Measurements from ENCODE around the gene RIC1.
A peak's percentile ranks its signal among the peaks of the same experiment; 100 is the strongest.

RIC1 gene

DNA sequence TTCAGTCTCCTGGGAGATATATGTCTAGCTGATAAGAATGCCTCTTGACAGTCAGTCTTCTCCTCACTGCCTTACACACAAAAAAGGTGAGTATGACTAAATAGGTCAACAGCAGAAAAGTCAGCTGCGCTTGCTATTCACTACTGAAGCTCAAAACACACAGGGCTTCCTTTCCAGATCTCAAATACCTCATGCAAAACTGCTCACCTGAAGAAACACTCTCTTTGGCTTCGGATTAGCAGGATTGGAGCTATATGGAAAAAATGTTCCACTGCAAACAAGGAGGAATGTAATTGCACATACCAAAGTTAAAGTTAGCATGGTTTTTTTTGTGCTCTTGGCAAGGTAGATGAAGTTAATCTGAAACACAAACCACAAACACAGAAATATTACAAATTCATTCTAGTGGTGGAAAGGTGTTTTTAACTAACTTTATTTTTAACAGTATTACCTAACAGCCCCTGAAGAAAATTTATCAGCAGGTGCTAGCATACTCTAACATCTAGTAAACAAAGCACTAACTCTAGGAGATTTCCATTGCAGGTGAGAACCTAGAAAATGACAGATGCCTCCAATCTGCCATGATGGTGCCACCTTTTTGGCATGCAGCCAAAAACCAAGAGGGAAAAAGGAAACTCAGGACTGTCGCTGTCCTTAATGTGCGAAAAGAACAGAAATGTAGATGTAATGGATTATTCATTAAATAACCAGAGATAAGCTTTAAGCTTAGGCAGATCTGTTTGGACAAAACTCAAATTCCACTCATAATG lies 172.2 kb downstream of the RIC1 start:
- no peak overlapping the region for H3K27ac ChIP-seq (ENCODE audit: insufficient read depth in 1 of 2, low read depth in 1 of 2, low read length in 2 of 2, poor library complexity in 1 of 2, severe bottlenecking in 2 of 2)
- H3K9me3 ChIP-seq (ENCODE audit: control extremely low read depth in 1 of 5, control insufficient read depth in 4 of 5, insufficient read depth in 2 of 5, low read depth in 1 of 5, low read length in 4 of 5): no peaks in the 10 kb centered on the region
- no peak overlapping the region for H3K4me3 ChIP-seq (ENCODE audit: control insufficient read depth in 1 of 7, extremely low read depth in 1 of 7, insufficient read depth in 4 of 7, low read depth in 2 of 7, low read length in 6 of 7)
- CTCF ChIA-PET: interaction anchor here (0.7 to 5.0 kb wide), 8 partner anchors 28 to 250 kb away, joined by 3 to 31 read pairs (median 4); no protein-coding TSS in a partner anchor
- no peaks in the 10 kb centered on the region for H3K27me3 ChIP-seq (replicated peaks in 2 of 5; ENCODE audit: control insufficient read depth in 4 of 5, insufficient read depth in 5 of 5, low read length in 4 of 5)
- H3K4me1 ChIP-seq (ENCODE audit: control extremely low read depth in 1 of 4, control insufficient read depth in 4 of 4, insufficient read depth in 4 of 4, low read length in 3 of 4): peaks cover 3 to 13% (median 4%) of the 10 kb centered on the region in 4 experiments
- peaks cover 12 to 64% (median 37%) of the 10 kb centered on the region in 4 experiments for H3K36me3 ChIP-seq (ENCODE audit: control insufficient read depth in 4 of 4, insufficient read depth in 4 of 4, low read length in 3 of 4)
- no peak for DNase-seq
- no CpG with 5 or more reads among the region's 4 CpGs for WGBS (ENCODE audit: insufficient coverage)
- POLR2A ChIA-PET: interaction anchor here (0.6 kb wide), 1 partner anchor 768 kb away, joined by 3 read pairs; no protein-coding TSS in a partner anchor

- 100% methylated on average over 3 of the region's 3 CpGs for WGBS (ENCODE audit: insufficient coverage)
- CTCF ChIA-PET: interaction anchor here (1.6 to 5.0 kb wide), 5 partner anchors 29 to 253 kb away, joined by 4 to 31 read pairs (median 5); no protein-coding TSS in a partner anchor
- H3K27me3 ChIP-seq (replicated peaks in 2 of 5; ENCODE audit: control insufficient read depth in 4 of 5, insufficient read depth in 5 of 5, low read length in 4 of 5): no peaks in the 10 kb centered on the region
- POLR2A ChIA-PET: interaction anchor here (0.6 kb wide), 1 partner anchor 768 kb away, joined by 3 read pairs; no protein-coding TSS in a partner anchor
- H3K4me3 ChIP-seq (ENCODE audit: control insufficient read depth in 1 of 7, extremely low read depth in 1 of 7, insufficient read depth in 4 of 7, low read depth in 2 of 7, low read length in 6 of 7): no peak overlapping the region
- H3K9me3 ChIP-seq (ENCODE audit: control extremely low read depth in 1 of 5, control insufficient read depth in 4 of 5, insufficient read depth in 2 of 5, low read depth in 1 of 5, low read length in 4 of 5): no peaks in the 10 kb centered on the region
- DNase-seq: no peak
- peaks cover 3 to 13% (median 4%) of the 10 kb centered on the region in 4 experiments for H3K4me1 ChIP-seq (ENCODE audit: control extremely low read depth in 1 of 4, control insufficient read depth in 4 of 4, insufficient read depth in 4 of 4, low read length in 3 of 4)
- H3K36me3 ChIP-seq (ENCODE audit: control insufficient read depth in 4 of 4, insufficient read depth in 4 of 4, low read length in 3 of 4): peaks cover 8 to 62% (median 34%) of the 10 kb centered on the region in 4 experiments
- no peak overlapping the region for H3K27ac ChIP-seq (ENCODE audit: insufficient read depth in 1 of 2, low read depth in 1 of 2, low read length in 2 of 2, poor library complexity in 1 of 2, severe bottlenecking in 2 of 2)
These were observed 172.8 kb downstream of the RIC1 start for GRCh38 chr9:5801739-5802113.

DNA sequence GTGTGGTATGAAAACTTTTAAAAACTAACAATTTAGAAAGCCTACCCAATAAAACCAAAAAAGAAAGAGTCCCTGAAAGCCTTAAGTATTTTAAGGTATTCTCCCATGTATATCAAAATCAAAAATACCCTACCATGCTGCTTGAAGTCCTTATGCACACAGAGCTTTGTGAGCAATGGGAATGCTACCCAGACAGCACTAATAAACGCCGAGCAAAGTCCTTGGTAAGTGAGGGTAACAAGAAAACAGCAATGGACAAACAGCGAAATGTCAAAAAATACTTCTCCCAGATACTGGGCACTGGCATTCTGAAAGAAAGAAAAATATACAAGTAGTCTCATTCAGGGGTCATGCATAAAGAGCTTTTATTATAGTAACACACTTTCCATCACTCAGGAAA lies 176.6 kb downstream of the RIC1 start:
- H3K27me3 ChIP-seq (replicated peaks in 2 of 5; ENCODE audit: control insufficient read depth in 4 of 5, insufficient read depth in 5 of 5, low read length in 4 of 5): no peaks in the 10 kb centered on the region
- H3K36me3 ChIP-seq (ENCODE audit: control insufficient read depth in 4 of 4, insufficient read depth in 4 of 4, low read length in 3 of 4): peaks cover 17 to 70% (median 49%) of the 10 kb centered on the region in 4 experiments
- peaks cover 0 to 9% (median 0%) of the 10 kb centered on the region in 4 experiments for H3K4me1 ChIP-seq (ENCODE audit: control extremely low read depth in 1 of 4, control insufficient read depth in 4 of 4, insufficient read depth in 4 of 4, low read length in 3 of 4)
- no peak overlapping the region for H3K4me3 ChIP-seq (ENCODE audit: control insufficient read depth in 1 of 7, extremely low read depth in 1 of 7, insufficient read depth in 4 of 7, low read depth in 2 of 7, low read length in 6 of 7)
- WGBS (ENCODE audit: insufficient coverage): 100% methylated on average over 1 of the region's 3 CpGs
- H3K9me3 ChIP-seq (ENCODE audit: control extremely low read depth in 1 of 5, control insufficient read depth in 4 of 5, insufficient read depth in 2 of 5, low read depth in 1 of 5, low read length in 4 of 5): no peaks in the 10 kb centered on the region
- ChIA-PET POLR2A (interaction anchor here (0.7 kb wide), 1 partner anchor 28 kb away, joined by 3 read pairs; the partner anchor contains the start of gene ERMP1), CTCF (interaction anchor here (2.0 kb wide), 1 partner anchor 94 kb away, joined by 5 read pairs; no protein-coding TSS in a partner anchor)
- no peak for DNase-seq
- H3K27ac ChIP-seq (ENCODE audit: insufficient read depth in 1 of 2, low read depth in 1 of 2, low read length in 2 of 2, poor library complexity in 1 of 2, severe bottlenecking in 2 of 2): no peak overlapping the region

DNA sequence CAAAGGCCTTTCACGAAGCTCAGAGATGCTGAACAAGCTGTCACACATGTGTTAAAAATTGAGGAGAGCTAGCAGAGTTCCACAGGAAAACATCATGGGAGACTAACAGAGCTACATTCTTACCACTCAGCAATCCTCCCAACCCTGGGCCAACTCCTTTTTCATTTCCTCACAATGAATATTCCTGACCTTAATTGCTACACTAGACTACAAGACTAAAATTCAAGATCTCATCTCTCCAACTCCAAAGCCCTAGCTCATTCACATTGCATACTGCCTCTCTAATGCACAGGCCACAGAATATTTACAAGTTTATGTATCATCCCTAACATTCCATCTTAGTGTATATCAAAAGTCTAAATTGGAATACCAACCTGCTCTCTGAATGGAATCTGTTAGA lies 182.8 kb downstream of the RIC1 start:
- no peak for DNase-seq
- peak overlapping the region in 1 of 2 experiments; percentile 6 for H3K27ac ChIP-seq (ENCODE audit: insufficient read depth in 1 of 2, low read depth in 1 of 2, low read length in 2 of 2, poor library complexity in 1 of 2, severe bottlenecking in 2 of 2)
- 80% methylated on average over 1 of the region's 1 CpG for WGBS (ENCODE audit: insufficient coverage)
- ChIA-PET POLR2A (no interaction called here), CTCF (interaction anchor here (0.8 to 1.2 kb wide), 4 partner anchors 74 to 163 kb away, joined by 3 to 4 read pairs (median 3); no protein-coding TSS in a partner anchor)
- H3K36me3 ChIP-seq (ENCODE audit: control insufficient read depth in 4 of 4, insufficient read depth in 4 of 4, low read length in 3 of 4): peaks cover 25 to 71% (median 45%) of the 10 kb centered on the region in 4 experiments
- H3K27me3 ChIP-seq (replicated peaks in 2 of 5; ENCODE audit: control insufficient read depth in 4 of 5, insufficient read depth in 5 of 5, low read length in 4 of 5): no peaks in the 10 kb centered on the region
- H3K4me3 ChIP-seq (ENCODE audit: control insufficient read depth in 1 of 7, extremely low read depth in 1 of 7, insufficient read depth in 4 of 7, low read depth in 2 of 7, low read length in 6 of 7): no peak overlapping the region
- no peaks in the 10 kb centered on the region for H3K4me1 ChIP-seq (ENCODE audit: control extremely low read depth in 1 of 4, control insufficient read depth in 4 of 4, insufficient read depth in 4 of 4, low read length in 3 of 4)
- H3K9me3 ChIP-seq (ENCODE audit: control extremely low read depth in 1 of 5, control insufficient read depth in 4 of 5, insufficient read depth in 2 of 5, low read depth in 1 of 5, low read length in 4 of 5): no peaks in the 10 kb centered on the region

GRCh38 chr9:5813824-5814223 lies 184.9 kb downstream of the RIC1 start:
- no peak overlapping the region for H3K27ac ChIP-seq (ENCODE audit: insufficient read depth in 1 of 2, low read depth in 1 of 2, low read length in 2 of 2, poor library complexity in 1 of 2, severe bottlenecking in 2 of 2)
- ChIA-PET POLR2A (no interaction called here), CTCF (no interaction called here)
- WGBS (ENCODE audit: insufficient coverage): 100% methylated on average over 1 of the region's 3 CpGs
- H3K36me3 ChIP-seq (ENCODE audit: control insufficient read depth in 4 of 4, insufficient read depth in 4 of 4, low read length in 3 of 4): peaks cover 17 to 71% (median 43%) of the 10 kb centered on the region in 4 experiments
- DNase-seq: no peak
- no peaks in the 10 kb centered on the region for H3K27me3 ChIP-seq (replicated peaks in 2 of 5; ENCODE audit: control insufficient read depth in 4 of 5, insufficient read depth in 5 of 5, low read length in 4 of 5)
- H3K4me1 ChIP-seq (ENCODE audit: control extremely low read depth in 1 of 4, control insufficient read depth in 4 of 4, insufficient read depth in 4 of 4, low read length in 3 of 4): peaks cover 0 to 8% (median 0%) of the 10 kb centered on the region in 4 experiments
- H3K9me3 ChIP-seq (ENCODE audit: control extremely low read depth in 1 of 5, control insufficient read depth in 4 of 5, insufficient read depth in 2 of 5, low read depth in 1 of 5, low read length in 4 of 5): no peaks in the 10 kb centered on the region
- no peak overlapping the region for H3K4me3 ChIP-seq (ENCODE audit: control insufficient read depth in 1 of 7, extremely low read depth in 1 of 7, insufficient read depth in 4 of 7, low read depth in 2 of 7, low read length in 6 of 7)

GRCh38 chr9:5815461-5815860 lies 186.6 kb downstream of the RIC1 start:
- Histone ChIP-seq H3K36me3 (ENCODE audit: control insufficient read depth in 4 of 4, insufficient read depth in 4 of 4, low read length in 3 of 4) (peaks cover 11 to 71% (median 42%) of the 10 kb centered on the region in 4 experiments), H3K4me3 (ENCODE audit: control insufficient read depth in 1 of 7, extremely low read depth in 1 of 7, insufficient read depth in 4 of 7, low read depth in 2 of 7, low read length in 6 of 7) (no peak overlapping the region), H3K27ac (ENCODE audit: insufficient read depth in 1 of 2, low read depth in 1 of 2, low read length in 2 of 2, poor library complexity in 1 of 2, severe bottlenecking in 2 of 2) (no peak overlapping the region), H3K9me3 (ENCODE audit: control extremely low read depth in 1 of 5, control insufficient read depth in 4 of 5, insufficient read depth in 2 of 5, low read depth in 1 of 5, low read length in 4 of 5) (no peaks in the 10 kb centered on the region), H3K4me1 (ENCODE audit: control extremely low read depth in 1 of 4, control insufficient read depth in 4 of 4, insufficient read depth in 4 of 4, low read length in 3 of 4) (peaks cover 0 to 8% (median 0%) of the 10 kb centered on the region in 4 experiments), H3K27me3 (replicated peaks in 2 of 5; ENCODE audit: control insufficient read depth in 4 of 5, insufficient read depth in 5 of 5, low read length in 4 of 5) (no peaks in the 10 kb centered on the region)
- WGBS (ENCODE audit: insufficient coverage): no CpG with 5 or more reads among the region's 1 CpG
- ChIA-PET POLR2A (no interaction called here), CTCF (no interaction called here)
- DNase-seq: no peak

- POLR2A ChIA-PET: no interaction called here
These were observed 189.0 kb downstream of the RIC1 start for GRCh38 chr9:5817862-5818261.

More at GRCh38 chr9:5817862-5818261, 189.0 kb downstream of the RIC1 start:
- Histone ChIP-seq H3K27me3 (replicated peaks in 2 of 5; ENCODE audit: control insufficient read depth in 4 of 5, insufficient read depth in 5 of 5, low read length in 4 of 5) (no peaks in the 10 kb centered on the region), H3K27ac (ENCODE audit: insufficient read depth in 1 of 2, low read depth in 1 of 2, low read length in 2 of 2, poor library complexity in 1 of 2, severe bottlenecking in 2 of 2) (peak overlapping the region; percentile 5 to 18), H3K9me3 (ENCODE audit: control extremely low read depth in 1 of 5, control insufficient read depth in 4 of 5, insufficient read depth in 2 of 5, low read depth in 1 of 5, low read length in 4 of 5) (no peaks in the 10 kb centered on the region), H3K4me1 (ENCODE audit: control extremely low read depth in 1 of 4, control insufficient read depth in 4 of 4, insufficient read depth in 4 of 4, low read length in 3 of 4) (peaks cover 0 to 8% (median 0%) of the 10 kb centered on the region in 4 experiments), H3K4me3 (ENCODE audit: control insufficient read depth in 1 of 7, extremely low read depth in 1 of 7, insufficient read depth in 4 of 7, low read depth in 2 of 7, low read length in 6 of 7) (no peak overlapping the region), H3K36me3 (ENCODE audit: control insufficient read depth in 4 of 4, insufficient read depth in 4 of 4, low read length in 3 of 4) (peaks cover 10 to 63% (median 37%) of the 10 kb centered on the region in 4 experiments)
- CTCF ChIA-PET: interaction anchor here (0.6 to 2.9 kb wide), 7 partner anchors 9 to 206 kb away, joined by 3 to 24 read pairs (median 3); partner anchors contain the start of gene ERMP1
- peak in 2 of 3 donors; percentile 56 to 57 for DNase-seq
- 86% methylated on average over 3 of the region's 3 CpGs for whole genome bisulfite sequencing (ENCODE audit: insufficient coverage)
